Ishikawa (cell line): ENCODE data around the gene FXR1.

Experiments used
- CEBPB ChIP-seq: IDR thresholded peaks from 2 replicates; pipeline ENCODE4 v1.6.1; 2012
- CREB1 ChIP-seq: IDR thresholded peaks from 2 replicates; pipeline ENCODE4 v1.6.1; 2012; ENCODE audit warnings: low read depth
- EGR1 ChIP-seq: IDR thresholded peaks from 2 replicates; pipeline ENCODE4 v1.6.1; 2012
- EP300 ChIP-seq: IDR thresholded peaks from 2 replicates; pipeline ENCODE4 v1.6.1; 2012; ENCODE audit warnings: borderline replicate concordance
- FOXM1 ChIP-seq: IDR thresholded peaks from 2 replicates; pipeline ENCODE4 v1.6.1; 2012; ENCODE audit warnings: low read depth, borderline replicate concordance
- NFIC ChIP-seq: IDR thresholded peaks from 2 replicates; pipeline ENCODE4 v1.6.1; 2012
- RAD21 ChIP-seq: IDR thresholded peaks from 2 replicates; pipeline ENCODE4 v1.6.1; 2012; ENCODE audit warnings: low read depth
- REST ChIP-seq: IDR thresholded peaks from 2 replicates; pipeline ENCODE4 v1.6.1; 2012; ENCODE audit warnings: low read depth, mild to moderate bottlenecking
- TAF1 ChIP-seq: IDR thresholded peaks from 2 replicates; pipeline ENCODE4 v1.6.1; 2012; ENCODE audit warnings: low read depth, mild to moderate bottlenecking
- TCF12 ChIP-seq: IDR thresholded peaks from 2 replicates; pipeline ENCODE4 v1.6.1; 2012; ENCODE audit warnings: low read depth
- TEAD4 ChIP-seq: IDR thresholded peaks from 2 replicates; pipeline ENCODE4 v1.6.1; 2012
- YY1 ChIP-seq: IDR thresholded peaks from 2 replicates; pipeline ENCODE4 v1.6.1; 2012; ENCODE audit warnings: low read depth
- ZBTB7A ChIP-seq: IDR thresholded peaks from 2 replicates; pipeline ENCODE4 v1.6.1; 2012; ENCODE audit warnings: low read depth
- TF ChIP-seq, protein P1 (sequence below): IDR thresholded peaks from 2 replicates; pipeline ENCODE4 v1.6.1; 2012
- TF ChIP-seq, protein P2 (sequence below): IDR thresholded peaks from 2 replicates; pipeline ENCODE4 v1.6.1; 2012

The FXR1 gene

GRCh38 chr3:181008796-181009195 lies 96.3 kb downstream of the FXR1 start:
- TF ChIP-seq CEBPB, result no peak
- TF ChIP-seq, protein P1, sequence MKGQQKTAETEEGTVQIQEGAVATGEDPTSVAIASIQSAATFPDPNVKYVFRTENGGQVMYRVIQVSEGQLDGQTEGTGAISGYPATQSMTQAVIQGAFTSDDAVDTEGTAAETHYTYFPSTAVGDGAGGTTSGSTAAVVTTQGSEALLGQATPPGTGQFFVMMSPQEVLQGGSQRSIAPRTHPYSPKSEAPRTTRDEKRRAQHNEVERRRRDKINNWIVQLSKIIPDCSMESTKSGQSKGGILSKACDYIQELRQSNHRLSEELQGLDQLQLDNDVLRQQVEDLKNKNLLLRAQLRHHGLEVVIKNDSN, result no peak

- TF ChIP-seq, protein P2, sequence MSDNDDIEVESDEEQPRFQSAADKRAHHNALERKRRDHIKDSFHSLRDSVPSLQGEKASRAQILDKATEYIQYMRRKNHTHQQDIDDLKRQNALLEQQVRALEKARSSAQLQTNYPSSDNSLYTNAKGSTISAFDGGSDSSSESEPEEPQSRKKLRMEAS, result no peak
- TF ChIP-seq ZBTB7A (no peak), TAF1 (no peak), EGR1 (no peak), RAD21 (no peak), YY1 (no peak), FOXM1 (no peak), NFIC (no peak), TEAD4 (no peak), EP300 (no peak), CREB1 (no peak), REST (no peak), TCF12 (no peak), CEBPB (no peak)
- TF ChIP-seq, protein P1, result no peak
Observed at GRCh38 chr3:181009225-181009624, 96.8 kb downstream of the FXR1 start.

GRCh38 chr3:181017690-181018089 lies 105.2 kb downstream of the FXR1 start:
- TF ChIP-seq TEAD4 (no peak), RAD21 (no peak), TCF12 (no peak), YY1 (no peak), TAF1 (no peak), REST (no peak), EP300 (no peak), ZBTB7A (no peak), EGR1 (no peak), FOXM1 (no peak), CEBPB (no peak)
- TF ChIP-seq, protein P2, result no peak
- TF ChIP-seq, protein P1, result no peak

DNA sequence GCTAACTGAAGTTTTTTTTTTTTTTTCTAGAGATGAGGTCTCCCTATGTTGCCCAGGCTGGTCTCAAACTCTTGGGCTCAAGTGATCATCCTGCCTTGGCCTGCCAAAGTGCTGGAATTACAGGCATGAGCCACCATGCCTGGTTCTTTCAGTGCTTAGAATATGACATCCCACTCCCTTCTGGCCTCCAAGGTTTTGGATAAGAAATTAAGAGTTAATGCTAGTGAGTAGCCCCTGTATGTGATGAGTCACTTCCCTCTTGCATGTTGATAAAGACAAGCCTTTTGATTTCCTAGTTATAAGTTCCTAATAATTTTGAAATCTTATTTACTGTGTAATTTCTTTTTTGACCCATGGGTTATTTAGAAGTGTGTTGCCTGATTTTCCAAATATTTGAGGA lies 112.7 kb downstream of the FXR1 start:
- no peak for TF ChIP-seq EGR1
- TF ChIP-seq FOXM1, result no peak
- no peak for TF ChIP-seq CREB1
- TF ChIP-seq TEAD4, result no peak
- TF ChIP-seq EP300, result no peak
- no peak for TF ChIP-seq TAF1

GRCh38 chr3:181030948-181031347 lies 118.5 kb downstream of the FXR1 start:
- TF ChIP-seq NFIC (no peak), EGR1 (no peak), RAD21 (no peak), REST (no peak), YY1 (no peak), TCF12 (no peak), CEBPB (no peak), ZBTB7A (no peak), CREB1 (no peak), TAF1 (no peak), TEAD4 (no peak), FOXM1 (no peak), EP300 (no peak)
- TF ChIP-seq, protein P1, result no peak
- TF ChIP-seq, protein P2, result no peak
